Lung (tissue), 12 donors: ENCODE data around the gene PTTG1IP. TPM values are rescaled to one million over a fixed set of nuclear protein-coding genes. Genes with fewer than 3 reads are reported as not detected.

Experiments used
- ATAC-seq: fragments of 200-7000 bp; cut with Tn5 transposase; one replicate; pipeline ENCODE4 v1.9.1; 2020; ENCODE audit warnings: moderate number of reproducible peaks; ENCODE audit not compliant: insufficient read depth, low FRiP score
- DNase-seq, 3 donors: peaks; one replicate each; pipeline ENCODE4 v3.0.0-alpha.2; 2013 to 2017
- H3K27ac ChIP-seq, 2 donors: one replicate each; pipeline ENCODE4 v1.5.1; 2013; ENCODE audit warnings: mild to moderate bottlenecking in 2 of 2, moderate library complexity in 2 of 2, control low read depth in 1 of 2, inconsistent platforms in 1 of 2, low read depth in 1 of 2, low read length in 1 of 2
- H3K27me3 ChIP-seq, 3 donors: one replicate each; pipeline ENCODE4 v1.5.1; 2013; ENCODE audit warnings: low read length in 2 of 3; ENCODE audit not compliant: control insufficient read depth in 3 of 3, insufficient read depth in 3 of 3
- H3K36me3 ChIP-seq, 4 donors: one replicate each; pipeline ENCODE4 v1.5.1; 2013; ENCODE audit warnings: low read length in 4 of 4, mild to moderate bottlenecking in 1 of 4, moderate library complexity in 1 of 4; ENCODE audit not compliant: control insufficient read depth in 4 of 4, insufficient read depth in 4 of 4
- H3K4me1 ChIP-seq, 5 donors: one replicate each; pipeline ENCODE4 v1.5.1; 2013; ENCODE audit warnings: low read length in 5 of 5, mild to moderate bottlenecking in 2 of 5, moderate library complexity in 1 of 5; ENCODE audit not compliant: control insufficient read depth in 5 of 5, insufficient read depth in 5 of 5
- H3K4me3 ChIP-seq: one replicate; pipeline ENCODE4 v1.5.1; 2013; ENCODE audit warnings: mild to moderate bottlenecking, control low read depth, moderate library complexity
- H3K9ac ChIP-seq, 2 donors: one replicate each; pipeline ENCODE4 v1.5.1; 2013; ENCODE audit warnings: low read length in 2 of 2, control low read depth in 1 of 2; ENCODE audit not compliant: insufficient read depth in 1 of 2
- H3K9me3 ChIP-seq, 4 donors: one replicate each; pipeline ENCODE4 v1.5.1; 2013; ENCODE audit warnings: low read length in 3 of 4, mild to moderate bottlenecking in 1 of 4, moderate library complexity in 1 of 4; ENCODE audit not compliant: control insufficient read depth in 4 of 4, insufficient read depth in 3 of 4
- CTCF ChIP-seq: IDR thresholded peaks from 2 replicates; pipeline ENCODE4 v1.5.1; 2012; ENCODE audit warnings: mild to moderate bottlenecking; ENCODE audit errors: control extremely low read depth, extremely low read depth
- WGBS, 2 donors: extraction: QIAGEN DNeasy Blood & Tissue Kit; methylation state at CpG; one replicate each; pipeline ENCODE4 v1.1.7; 2013; 5-methylcytosine and 5-hydroxymethylcytosine counted together
- polyA plus RNA-seq, 2 donors: library from polyadenylated mRNA; stranded (reverse); fragments of 200-250 nt; gene quantifications; one replicate each; pipeline ENCODE4 v1.2.1, GENCODE V29; 2013
- total RNA-seq, 2 donors: library from RNA; depleted of rRNA in 1 of 2; stranded (reverse); fragments of >200 nt in 1 of 2; gene quantifications; one replicate each; pipeline ENCODE4 v1.2.1, GENCODE V29; 2014 to 2021
- donor health status: control.
- donor health status: control.
- donor health status: Bipolar disorder and iron deficiency.
- donor health status: healthy.
- donor health status: DM: yes; HTN: yes; CAD: no.

The PTTG1IP gene
- total and polyA plus RNA-seq, 4 donors = 139 to 247 (median 226) TPM

DNA sequence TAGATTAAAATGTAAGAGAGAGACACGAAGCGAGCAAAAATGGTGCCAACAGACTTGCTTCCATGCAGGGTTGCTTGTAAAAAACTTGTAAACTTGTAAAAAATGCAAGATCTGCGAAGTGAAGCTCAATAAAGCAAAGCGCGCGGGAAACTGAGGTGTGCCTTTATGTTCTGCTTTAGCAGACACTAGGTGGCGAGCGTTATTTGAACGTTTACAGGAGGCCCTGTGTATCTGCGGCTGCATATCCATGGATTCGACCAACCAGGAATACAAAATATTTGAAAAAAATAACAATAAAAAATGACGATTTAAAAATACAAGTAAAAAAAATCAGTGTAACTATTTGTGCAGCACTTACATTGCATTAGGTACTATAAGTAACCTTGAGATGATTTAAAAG, 73.4 kb downstream of the PTTG1IP start:
- TF ChIP-seq CTCF = no peak
- WGBS, 2 donors = 47 to 69% methylated on average over 12 of the region's 12 CpGs
- DNase-seq (peak; percentile 32 to 57 (median 52)), ATAC-seq (no peak)
- Histone ChIP-seq H3K36me3 (peaks cover 0 to 13% (median 4%) of the 10 kb centered on the region in 4 donors), H3K4me1 (peaks cover 7 to 28% (median 10%) of the 10 kb centered on the region in 5 donors), H3K27ac (no peak overlapping the region), H3K4me3 (no peak overlapping the region), H3K9ac (no peak overlapping the region), H3K27me3 (no peaks in the 10 kb centered on the region), H3K9me3 (no peaks in the 10 kb centered on the region)

GRCh38 chr21:44799646-44800045, 73.8 kb downstream of the PTTG1IP start:
- Histone ChIP-seq H3K27me3 (no peaks in the 10 kb centered on the region), H3K9ac (no peak overlapping the region), H3K4me3 (no peak overlapping the region), H3K4me1 (peaks cover 7 to 28% (median 10%) of the 10 kb centered on the region in 5 donors), H3K9me3 (no peaks in the 10 kb centered on the region), H3K27ac (no peak overlapping the region), H3K36me3 (peaks cover 0 to 8% (median 3%) of the 10 kb centered on the region in 4 donors)
- DNase-seq = peak in 2 of 3 donors; percentile 61 to 79
- no peak for TF ChIP-seq CTCF
- WGBS, 2 donors = 55 to 75% methylated on average over 1 of the region's 1 CpG
- no peak for ATAC-seq

Other genes starting within 250 kb of the PTTG1IP start
- gene KRTAP10-9, start 246.6 kb downstream of the PTTG1IP start, total RNA-seq = not detected
- not detected for gene KRTAP10-9, start 246.6 kb downstream of the PTTG1IP start, polyA plus RNA-seq
- gene KRTAP10-10, start 236.3 kb downstream of the PTTG1IP start, total RNA-seq = not detected
- gene KRTAP10-10, start 236.3 kb downstream of the PTTG1IP start, polyA plus RNA-seq = not detected
- gene KRTAP10-11, start 227.3 kb downstream of the PTTG1IP start, total RNA-seq = not detected
- gene KRTAP10-11, start 227.3 kb downstream of the PTTG1IP start, polyA plus RNA-seq = not detected
- gene KRTAP12-4, start 219.0 kb downstream of the PTTG1IP start, total RNA-seq = not detected
- not detected for gene KRTAP12-4, start 219.0 kb downstream of the PTTG1IP start, polyA plus RNA-seq
- not detected for gene KRTAP12-3, start 215.8 kb downstream of the PTTG1IP start, total RNA-seq
- gene KRTAP12-3, start 215.8 kb downstream of the PTTG1IP start, polyA plus RNA-seq = not detected
- not detected for gene KRTAP12-2, start 206.8 kb downstream of the PTTG1IP start, total RNA-seq
- not detected for gene KRTAP12-2, start 206.8 kb downstream of the PTTG1IP start, polyA plus RNA-seq
- not detected for gene KRTAP12-1, start 191.5 kb downstream of the PTTG1IP start, total RNA-seq
- not detected for gene KRTAP12-1, start 191.5 kb downstream of the PTTG1IP start, polyA plus RNA-seq
- not detected for gene KRTAP10-12, start 176.5 kb downstream of the PTTG1IP start, total RNA-seq
- gene KRTAP10-12, start 176.5 kb downstream of the PTTG1IP start, polyA plus RNA-seq = not detected
- gene TSPEAR, start 162.1 kb downstream of the PTTG1IP start, total RNA-seq = 1 to 10 TPM in 1 of 2 donors, under 1 TPM in 1; 0.43 to 2.1 TPM
- under 1 TPM; 0.02 to 0.12 TPM for gene TSPEAR, start 162.1 kb downstream of the PTTG1IP start, polyA plus RNA-seq
- 10 to 100 TPM; 87.0 to 93.2 TPM for gene UBE2G2, start 71.9 kb downstream of the PTTG1IP start, total RNA-seq
- 10 to 100 TPM; 35.6 to 48.0 TPM for gene UBE2G2, start 71.9 kb downstream of the PTTG1IP start, polyA plus RNA-seq
- gene SUMO3, start 55.6 kb downstream of the PTTG1IP start, total RNA-seq = 10 to 100 TPM; 45.5 to 86.5 TPM
- gene SUMO3, start 55.6 kb downstream of the PTTG1IP start, polyA plus RNA-seq = 10 to 100 TPM; 40.4 to 96.4 TPM
- gene ITGB2, start 47.2 kb upstream of the PTTG1IP start, total RNA-seq = 100 to 1,000 TPM in 1 of 2 donors, 10 to 100 TPM in 1; 52.9 to 246 TPM
- gene ITGB2, start 47.2 kb upstream of the PTTG1IP start, polyA plus RNA-seq = 100 to 1,000 TPM; 128 to 376 TPM
- 10 to 100 TPM; 10.3 to 36.9 TPM for gene SLX9, start 66.3 kb upstream of the PTTG1IP start, total RNA-seq
- gene SLX9, start 66.3 kb upstream of the PTTG1IP start, polyA plus RNA-seq = 10 to 100 TPM; 23.9 to 30.1 TPM
- gene ADARB1, start 200.9 kb upstream of the PTTG1IP start, total RNA-seq = 10 to 100 TPM; 40.9 to 47.7 TPM
- gene ADARB1, start 200.9 kb upstream of the PTTG1IP start, polyA plus RNA-seq = 10 to 100 TPM; 13.4 to 24.3 TPM